ENCODE results near the gene TMEM273.
"Not testable (repeated sequence)": the region's sequence is repeated elsewhere in the genome, so short reads cannot be mapped to it uniquely, and the experiment has no call there.

TMEM273 gene

GRCh38 chr10:49202266-49202665, 14.1 kb upstream of the TMEM273 start:
- DNase-seq, result no peak

- DNase-seq, result no peak
Observed at GRCh38 chr10:49200854-49201253, 12.7 kb upstream of the TMEM273 start.

GRCh38 chr10:49197171-49197570, 9.0 kb upstream of the TMEM273 start:
- no peak for DNase-seq

GRCh38 chr10:49195864-49196263, 7.7 kb upstream of the TMEM273 start:
- DNase-seq, result not testable (repeated sequence)

GRCh38 chr10:49194212-49194920, 6.2 kb upstream of the TMEM273 start:
- no peak for DNase-seq

- DNase-seq, result no peak
Observed at GRCh38 chr10:49191349-49191748, 3.2 kb upstream of the TMEM273 start.

GRCh38 chr10:49189422-49189821, 1.2 kb upstream of the TMEM273 start:
- DNase-seq, result no peak

GRCh38 chr10:49187044-49187484, 1.1 kb downstream of the TMEM273 start:
- no peak for DNase-seq

- no peak for DNase-seq
Observed at GRCh38 chr10:49186613-49187012, 1.6 kb downstream of the TMEM273 start.

GRCh38 chr10:49185213-49185612, 3.0 kb downstream of the TMEM273 start:
- DNase-seq, result no peak

- no peak for DNase-seq
Observed at GRCh38 chr10:49184642-49185111, 3.5 kb downstream of the TMEM273 start.

GRCh38 chr10:49183596-49184542, 4.3 kb downstream of the TMEM273 start:
- no peak for DNase-seq

- no peak for DNase-seq
Observed at GRCh38 chr10:49182776-49183175, 5.4 kb downstream of the TMEM273 start.

- no peak for DNase-seq
Observed at GRCh38 chr10:49180444-49180860, 7.7 kb downstream of the TMEM273 start.

GRCh38 chr10:49179699-49180443, 8.3 kb downstream of the TMEM273 start:
- DNase-seq, result no peak

- DNase-seq, result no peak
Observed at GRCh38 chr10:49178489-49179471, 9.4 kb downstream of the TMEM273 start.

GRCh38 chr10:49177391-49178355, 10.5 kb downstream of the TMEM273 start:
- no peak for DNase-seq

GRCh38 chr10:49176310-49177268, 11.6 kb downstream of the TMEM273 start:
- no peak for DNase-seq

GRCh38 chr10:49175587-49176309, 12.4 kb downstream of the TMEM273 start:
- DNase-seq, result no peak
